HCT116 (cell line): ENCODE results near the gene CMIP. TPM values are rescaled to one million over a fixed set of nuclear protein-coding genes. Genes with fewer than 3 reads are reported as not detected.

Experiments
- ATAC-seq: fragments of 200-7000 bp; cut with Tn5 transposase; 2 replicates; pipeline ENCODE4 v1.9.1; 2020; ENCODE audit warnings: mild to moderate bottlenecking, moderate library complexity
- BruUV-seq: library from RNA; stranded (reverse); fragments of 400-500 nt; replicated peaks from 2 replicates; lab custom pipeline; 2021; lab: Mats Ljungman, UMichigan
- CTCF ChIA-PET: fragments of 300-600 bp; sonication (Branson Sonifier 250); formaldehyde crosslinking; loops from one replicate; lab custom pipeline; 2021; ENCODE audit warnings: antibody characterized with exemption; lab: Charles Lee
- POLR2A ChIA-PET: fragments of 300-600, 350-600 bp; sonication (Branson Sonifier 250); formaldehyde crosslinking; loops from one replicate; lab custom pipeline; 2021; ENCODE audit warnings: antibody characterized with exemption; lab: Charles Lee
- RAD21 ChIA-PET, 2 experiments: fragments of 300-600 bp; sonication (Branson Sonifier 250); formaldehyde crosslinking; loops; one replicate each; lab custom pipeline; 2023; ENCODE audit warnings: low total read pairs in 2 of 2; ENCODE audit not compliant: uncharacterized antibody in 2 of 2, unreplicated experiment in 2 of 2, low non-redundant PET in 1 of 2; lab: Charles Lee
- DNase-seq: peaks from one replicate; pipeline ENCODE4 v3.0.0-alpha.2; 2010; ENCODE audit warnings: low read depth, low spot score
- H2AFZ ChIP-seq: fragments of 200-600 bp; shearing (Covaris generic), sonication (generic); 2 replicates; pipeline ENCODE4 v1.6.1; 2017; ENCODE audit warnings: low read depth, mixed run types, mixed read lengths, antibody characterized with exemption, low read length; ENCODE audit not compliant: poor library complexity, severe bottlenecking
- H3K27ac ChIP-seq: 2 replicates; pipeline ENCODE4 v1.5.1; 2012; ENCODE audit warnings: low read depth, low read length
- H3K27me3 ChIP-seq: fragments of 200-600 bp; sonication (generic); 2 replicates; pipeline ENCODE4 v1.6.1; 2016; ENCODE audit warnings: mixed run types, low read length, mixed read lengths; ENCODE audit not compliant: insufficient read depth
- H3K36me3 ChIP-seq, 2 experiments: fragments of 200-500 bp in 1 of 2; fragments of 200-600 bp in 1 of 2; sonication (Bioruptor generic) in 1 of 2; sonication (generic) in 1 of 2; 2 replicates each; pipeline versions ENCODE4 v1.5.1 to v1.6.1; 2014 to 2016; ENCODE audit warnings: low read length in 2 of 2, inconsistent platforms in 1 of 2, mixed read lengths in 1 of 2, mixed run types in 1 of 2; ENCODE audit not compliant: insufficient read depth in 2 of 2, control insufficient read depth in 1 of 2
- H3K4me1 ChIP-seq, 2 experiments: fragments of 200-600 bp in 1 of 2; sonication (generic) in 1 of 2; 2 replicates each; pipeline versions ENCODE4 v1.5.1 to v1.6.1; 2012 to 2017; ENCODE audit warnings: low read length in 2 of 2, inconsistent platforms in 1 of 2, mild to moderate bottlenecking in 1 of 2, mixed read lengths in 1 of 2, mixed run types in 1 of 2, moderate library complexity in 1 of 2; ENCODE audit not compliant: insufficient read depth in 2 of 2, control insufficient read depth in 1 of 2
- H3K4me2 ChIP-seq: fragments of 200-600 bp; sonication (generic); 2 replicates; pipeline ENCODE4 v1.6.1; 2017; ENCODE audit warnings: mixed run types, low read length, mixed read lengths
- H3K4me3 ChIP-seq, 2 experiments: fragments of 200-600 bp in 1 of 2; sonication (generic) in 1 of 2; replicated peaks in 1 of 2; 2 replicates each; pipeline ENCODE4 v1.5.1; 2011 to 2016; ENCODE audit warnings: low read length in 2 of 2, control low read depth in 1 of 2, low read depth in 1 of 2, mild to moderate bottlenecking in 1 of 2, mixed read lengths in 1 of 2, mixed run types in 1 of 2
- H3K79me2 ChIP-seq: fragments of 200-600 bp; sonication (generic); 2 replicates; pipeline ENCODE4 v1.6.1; 2017; ENCODE audit warnings: mild to moderate bottlenecking, mixed run types, low read length, moderate library complexity, mixed read lengths; ENCODE audit not compliant: insufficient read depth
- H3K9ac ChIP-seq: fragments of 200-600 bp; sonication (generic); 2 replicates; pipeline ENCODE4 v1.6.1; 2016; ENCODE audit warnings: low read length, mixed read lengths
- H3K9me2 ChIP-seq: fragments of 200-600 bp; sonication (generic), shearing (Covaris generic); 2 replicates; pipeline ENCODE4 v1.6.1; 2017; ENCODE audit warnings: mixed run types, mild to moderate bottlenecking, moderate library complexity; ENCODE audit not compliant: insufficient read depth
- H3K9me3 ChIP-seq, 2 experiments: fragments of 200-500 bp in 1 of 2; fragments of 200-600 bp in 1 of 2; sonication (Bioruptor generic) in 1 of 2; sonication (generic) in 1 of 2; 2 replicates each; pipeline ENCODE4 v1.6.1; 2014 to 2017; ENCODE audit warnings: low read length in 2 of 2, mixed read lengths in 2 of 2, inconsistent platforms in 1 of 2, low read depth in 1 of 2, mild to moderate bottlenecking in 1 of 2, mixed run types in 1 of 2, moderate library complexity in 1 of 2; ENCODE audit not compliant: control insufficient read depth in 1 of 2, insufficient read depth in 1 of 2
- H4K20me1 ChIP-seq: fragments of 200-600 bp; sonication (generic), shearing (Covaris generic); 2 replicates; pipeline ENCODE4 v1.6.1; 2017; ENCODE audit warnings: mixed run types, mild to moderate bottlenecking, moderate library complexity; ENCODE audit not compliant: insufficient read depth
- CBX3 ChIP-seq: IDR thresholded peaks from 2 replicates; pipeline ENCODE4 v1.6.1; 2012; ENCODE audit warnings: low read depth
- ELF1 ChIP-seq: IDR thresholded peaks from 2 replicates; pipeline ENCODE4 v1.6.1; 2012; ENCODE audit warnings: low read depth, borderline replicate concordance
- FOSL1 ChIP-seq: IDR thresholded peaks from 2 replicates; pipeline ENCODE4 v1.6.1; 2012; ENCODE audit warnings: low read depth
- JUND ChIP-seq: IDR thresholded peaks from 2 replicates; pipeline ENCODE4 v1.6.1; 2012
- POLR2A ChIP-seq: IDR thresholded peaks from 2 replicates; pipeline ENCODE4 v1.7.0; 2011; ENCODE audit warnings: borderline replicate concordance; ENCODE audit not compliant: insufficient read depth, insufficient read length; ENCODE audit errors: extremely low read depth
- SIN3A ChIP-seq: IDR thresholded peaks from 2 replicates; pipeline ENCODE4 v1.6.1; 2012; ENCODE audit warnings: low read depth
- SP1 ChIP-seq: IDR thresholded peaks from 2 replicates; pipeline ENCODE4 v1.6.1; 2012; ENCODE audit warnings: low read depth
- YY1 ChIP-seq: IDR thresholded peaks from 2 replicates; pipeline ENCODE4 v1.6.1; 2011; ENCODE audit warnings: low read length, low read depth, moderate library complexity, mild to moderate bottlenecking; ENCODE audit not compliant: insufficient replicate concordance; ENCODE audit errors: extremely low read depth
- ZFX ChIP-seq: fragments of 450-650 bp; IDR thresholded peaks from 2 replicates; pipeline ENCODE4 v1.6.1; 2017
- intact Hi-C: fragments of 100-400 bp; cut with micrococcal nuclease; formaldehyde crosslinking; loops from 2 replicates; pipeline ENCODE4 v1.10.0; 2022
- total RNA-seq: library from RNA; stranded (reverse); gene quantifications from one replicate; pipeline ENCODE4 v1.2.1, GENCODE V29; 2021; ENCODE audit not compliant: unreplicated experiment
- TF ChIP-seq, protein P1 (sequence below): IDR thresholded peaks from 2 replicates; pipeline ENCODE4 v1.6.1; 2011; ENCODE audit warnings: mild to moderate bottlenecking, low read length, moderate library complexity; ENCODE audit not compliant: insufficient replicate concordance; ENCODE audit errors: extremely low read depth
- TF ChIP-seq, protein P2 (sequence below): IDR thresholded peaks from 2 replicates; pipeline ENCODE4 v1.6.1; 2012; ENCODE audit warnings: low read depth

Gene CMIP
- total RNA-seq, 1 experiment from 2014 or later: 64.6 TPM

DNA sequence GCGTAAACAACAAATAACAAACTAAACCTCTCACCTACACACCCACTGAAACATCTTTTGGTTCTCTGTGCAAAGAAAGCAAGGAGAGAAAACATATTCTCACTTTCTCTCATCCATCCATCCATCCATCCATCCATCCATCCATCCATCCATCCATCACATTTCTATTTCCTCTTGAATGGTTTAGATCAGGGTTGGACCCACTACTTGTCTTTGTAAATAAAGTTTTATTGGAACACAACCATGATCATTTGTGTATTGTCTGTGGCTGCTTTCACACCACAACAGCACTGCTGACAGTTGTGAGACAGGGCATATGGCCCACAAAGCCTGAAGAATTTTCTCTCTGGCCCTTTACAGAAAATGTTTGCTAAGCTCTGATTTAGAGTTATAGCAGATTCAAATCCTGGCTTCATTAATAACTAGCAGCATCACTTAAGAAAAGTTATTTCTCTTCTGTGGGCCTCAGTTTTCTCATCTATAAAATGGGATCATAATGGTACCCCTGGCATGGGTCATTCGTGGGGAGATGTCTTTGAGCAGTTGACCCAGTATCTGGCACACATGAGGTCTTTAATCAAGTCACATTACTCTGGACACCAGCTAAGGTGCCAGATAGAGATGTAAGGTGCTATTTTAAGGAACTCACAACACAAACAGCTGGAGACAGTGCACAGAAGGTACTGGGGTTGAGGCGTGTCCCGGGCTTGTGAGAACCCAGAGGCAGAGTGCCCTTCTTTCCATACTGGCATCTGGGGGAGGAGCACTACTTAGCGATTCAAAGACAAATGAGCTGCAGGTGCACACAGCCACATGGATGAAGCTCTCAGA, 146.3 kb downstream of the CMIP start:
- DNase-seq (no peak), ATAC-seq (no peak)
- Histone ChIP-seq H3K9me2 (no peaks in the 10 kb centered on the region), H3K79me2 (peaks cover 70% of the 10 kb centered on the region), H3K9me3 (no peaks in the 10 kb centered on the region), H3K9ac (no peak overlapping the region), H3K4me1 (peaks cover 23 to 33% of the 10 kb centered on the region in 2 experiments), H3K36me3 (no peaks in the 10 kb centered on the region), H4K20me1 (no peaks in the 10 kb centered on the region), H3K4me3 (no peak overlapping the region), H3K27ac (no peak overlapping the region), H2AFZ (no peak overlapping the region), H3K4me2 (no peak overlapping the region), H3K27me3 (no peaks in the 10 kb centered on the region)
- BruUV-seq: no TSS peak
- ChIA-PET POLR2A (no interaction called here), RAD21 (no interaction called here), CTCF (no interaction called here)
- intact Hi-C loops: no loop called here
- TF ChIP-seq CBX3: no peak
- TF ChIP-seq FOSL1: no peak
- no peak for TF ChIP-seq ZFX
- no peak for TF ChIP-seq JUND
- no peak for TF ChIP-seq SP1
- TF ChIP-seq POLR2A: no peak
- TF ChIP-seq, protein P1, sequence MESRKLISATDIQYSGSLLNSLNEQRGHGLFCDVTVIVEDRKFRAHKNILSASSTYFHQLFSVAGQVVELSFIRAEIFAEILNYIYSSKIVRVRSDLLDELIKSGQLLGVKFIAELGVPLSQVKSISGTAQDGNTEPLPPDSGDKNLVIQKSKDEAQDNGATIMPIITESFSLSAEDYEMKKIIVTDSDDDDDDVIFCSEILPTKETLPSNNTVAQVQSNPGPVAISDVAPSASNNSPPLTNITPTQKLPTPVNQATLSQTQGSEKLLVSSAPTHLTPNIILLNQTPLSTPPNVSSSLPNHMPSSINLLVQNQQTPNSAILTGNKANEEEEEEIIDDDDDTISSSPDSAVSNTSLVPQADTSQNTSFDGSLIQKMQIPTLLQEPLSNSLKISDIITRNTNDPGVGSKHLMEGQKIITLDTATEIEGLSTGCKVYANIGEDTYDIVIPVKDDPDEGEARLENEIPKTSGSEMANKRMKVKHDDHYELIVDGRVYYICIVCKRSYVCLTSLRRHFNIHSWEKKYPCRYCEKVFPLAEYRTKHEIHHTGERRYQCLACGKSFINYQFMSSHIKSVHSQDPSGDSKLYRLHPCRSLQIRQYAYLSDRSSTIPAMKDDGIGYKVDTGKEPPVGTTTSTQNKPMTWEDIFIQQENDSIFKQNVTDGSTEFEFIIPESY: no peak
- TF ChIP-seq ELF1: no peak
- TF ChIP-seq, protein P2, sequence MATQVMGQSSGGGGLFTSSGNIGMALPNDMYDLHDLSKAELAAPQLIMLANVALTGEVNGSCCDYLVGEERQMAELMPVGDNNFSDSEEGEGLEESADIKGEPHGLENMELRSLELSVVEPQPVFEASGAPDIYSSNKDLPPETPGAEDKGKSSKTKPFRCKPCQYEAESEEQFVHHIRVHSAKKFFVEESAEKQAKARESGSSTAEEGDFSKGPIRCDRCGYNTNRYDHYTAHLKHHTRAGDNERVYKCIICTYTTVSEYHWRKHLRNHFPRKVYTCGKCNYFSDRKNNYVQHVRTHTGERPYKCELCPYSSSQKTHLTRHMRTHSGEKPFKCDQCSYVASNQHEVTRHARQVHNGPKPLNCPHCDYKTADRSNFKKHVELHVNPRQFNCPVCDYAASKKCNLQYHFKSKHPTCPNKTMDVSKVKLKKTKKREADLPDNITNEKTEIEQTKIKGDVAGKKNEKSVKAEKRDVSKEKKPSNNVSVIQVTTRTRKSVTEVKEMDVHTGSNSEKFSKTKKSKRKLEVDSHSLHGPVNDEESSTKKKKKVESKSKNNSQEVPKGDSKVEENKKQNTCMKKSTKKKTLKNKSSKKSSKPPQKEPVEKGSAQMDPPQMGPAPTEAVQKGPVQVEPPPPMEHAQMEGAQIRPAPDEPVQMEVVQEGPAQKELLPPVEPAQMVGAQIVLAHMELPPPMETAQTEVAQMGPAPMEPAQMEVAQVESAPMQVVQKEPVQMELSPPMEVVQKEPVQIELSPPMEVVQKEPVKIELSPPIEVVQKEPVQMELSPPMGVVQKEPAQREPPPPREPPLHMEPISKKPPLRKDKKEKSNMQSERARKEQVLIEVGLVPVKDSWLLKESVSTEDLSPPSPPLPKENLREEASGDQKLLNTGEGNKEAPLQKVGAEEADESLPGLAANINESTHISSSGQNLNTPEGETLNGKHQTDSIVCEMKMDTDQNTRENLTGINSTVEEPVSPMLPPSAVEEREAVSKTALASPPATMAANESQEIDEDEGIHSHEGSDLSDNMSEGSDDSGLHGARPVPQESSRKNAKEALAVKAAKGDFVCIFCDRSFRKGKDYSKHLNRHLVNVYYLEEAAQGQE: no peak
- no peak for TF ChIP-seq YY1
- no peak for TF ChIP-seq SIN3A
